ENCODE results near the gene DPEP1.

Gene DPEP1

GRCh38 chr16:89655062-89655643, 41.7 kb downstream of the DPEP1 start:
- peak overlapping the region; percentile 13 for H3K27ac ChIP-seq
- no peak for TF ChIP-seq CTCF (IDR thresholded peaks at IDR 0.05)
- peaks cover 39% of the 10 kb centered on the region for H3K36me3 ChIP-seq
- no peak overlapping the region for H3K4me3 ChIP-seq (ENCODE audit: low read depth in 1 of 2, low read length in 1 of 2)
- H3K9me3 ChIP-seq: no peaks in the 10 kb centered on the region
- H3K4me1 ChIP-seq (ENCODE audit: control insufficient read depth in 1 of 2, insufficient read depth in 1 of 2, low read depth in 1 of 2, low read length in 1 of 2): peaks cover 16 to 17% of the 10 kb centered on the region in 2 experiments
- H3K27me3 ChIP-seq: no peaks in the 10 kb centered on the region

GRCh38 chr16:89656435-89657121, 43.1 kb downstream of the DPEP1 start:
- Histone ChIP-seq H3K27ac (peak overlapping the region; percentile 89), H3K9me3 (no peaks in the 10 kb centered on the region), H3K4me1 (ENCODE audit: control insufficient read depth in 1 of 2, insufficient read depth in 1 of 2, low read depth in 1 of 2, low read length in 1 of 2) (peaks cover 16 to 17% of the 10 kb centered on the region in 2 experiments), H3K36me3 (peaks cover 28% of the 10 kb centered on the region), H3K27me3 (no peaks in the 10 kb centered on the region), H3K4me3 (ENCODE audit: low read depth in 1 of 2, low read length in 1 of 2) (peak overlapping the region; percentile 82 to 99)
- TF ChIP-seq CTCF (IDR thresholded peaks at IDR 0.05): no peak

- TF ChIP-seq CTCF (IDR thresholded peaks at IDR 0.05): peak; percentile 6
- H3K27ac ChIP-seq: peak within 1 kb of the TSS; percentile 89
- peaks cover 20% of the 10 kb centered on the region for H3K36me3 ChIP-seq
- no peaks in the 10 kb centered on the region for H3K9me3 ChIP-seq
- peaks cover 16 to 17% of the 10 kb centered on the region in 2 experiments for H3K4me1 ChIP-seq (ENCODE audit: control insufficient read depth in 1 of 2, insufficient read depth in 1 of 2, low read depth in 1 of 2, low read length in 1 of 2)
- H3K4me3 ChIP-seq (ENCODE audit: low read depth in 1 of 2, low read length in 1 of 2): peak within 1 kb of the TSS; percentile 82 to 99
- H3K27me3 ChIP-seq: no peaks in the 10 kb centered on the region
Measured at GRCh38 chr16:89657442-89658220, 44.2 kb downstream of the DPEP1 start, which contains the start of the genes CHMP1A and SPATA33. TSS of gene CHMP1A (minus strand) at chr16:89657708. CDS start at chr16:89657588, 120 bp downstream. TSS of gene SPATA33 (plus strand) at chr16:89657836. CDS start at chr16:89657912, 76 bp downstream.

- H3K4me3 ChIP-seq (ENCODE audit: low read depth in 1 of 2, low read length in 1 of 2): peak overlapping the region; percentile 82 to 99
- TF ChIP-seq CTCF (IDR thresholded peaks at IDR 0.05): no peak
- no peaks in the 10 kb centered on the region for H3K27me3 ChIP-seq
- H3K36me3 ChIP-seq: peaks cover 14% of the 10 kb centered on the region
- peaks cover 16 to 17% of the 10 kb centered on the region in 2 experiments for H3K4me1 ChIP-seq (ENCODE audit: control insufficient read depth in 1 of 2, insufficient read depth in 1 of 2, low read depth in 1 of 2, low read length in 1 of 2)
- peak overlapping the region; percentile 89 for H3K27ac ChIP-seq
- H3K9me3 ChIP-seq: no peaks in the 10 kb centered on the region
Measured at GRCh38 chr16:89658221-89658879, 44.9 kb downstream of the DPEP1 start.

- H3K27ac ChIP-seq: no peak overlapping the region
- no peaks in the 10 kb centered on the region for H3K27me3 ChIP-seq
- TF ChIP-seq CTCF (IDR thresholded peaks at IDR 0.05): no peak
- peaks cover 16 to 17% of the 10 kb centered on the region in 2 experiments for H3K4me1 ChIP-seq (ENCODE audit: control insufficient read depth in 1 of 2, insufficient read depth in 1 of 2, low read depth in 1 of 2, low read length in 1 of 2)
- H3K36me3 ChIP-seq: peaks cover 3% of the 10 kb centered on the region
- no peak overlapping the region for H3K4me3 ChIP-seq (ENCODE audit: low read depth in 1 of 2, low read length in 1 of 2)
- no peaks in the 10 kb centered on the region for H3K9me3 ChIP-seq
Measured at GRCh38 chr16:89660146-89660545, 46.7 kb downstream of the DPEP1 start.
